ENCODE measurements around the gene CTSG.
"Not testable (repeated sequence)": the region's sequence is repeated elsewhere in the genome, so short reads cannot be mapped to it uniquely, and the experiment has no call there.

Gene CTSG

DNA sequence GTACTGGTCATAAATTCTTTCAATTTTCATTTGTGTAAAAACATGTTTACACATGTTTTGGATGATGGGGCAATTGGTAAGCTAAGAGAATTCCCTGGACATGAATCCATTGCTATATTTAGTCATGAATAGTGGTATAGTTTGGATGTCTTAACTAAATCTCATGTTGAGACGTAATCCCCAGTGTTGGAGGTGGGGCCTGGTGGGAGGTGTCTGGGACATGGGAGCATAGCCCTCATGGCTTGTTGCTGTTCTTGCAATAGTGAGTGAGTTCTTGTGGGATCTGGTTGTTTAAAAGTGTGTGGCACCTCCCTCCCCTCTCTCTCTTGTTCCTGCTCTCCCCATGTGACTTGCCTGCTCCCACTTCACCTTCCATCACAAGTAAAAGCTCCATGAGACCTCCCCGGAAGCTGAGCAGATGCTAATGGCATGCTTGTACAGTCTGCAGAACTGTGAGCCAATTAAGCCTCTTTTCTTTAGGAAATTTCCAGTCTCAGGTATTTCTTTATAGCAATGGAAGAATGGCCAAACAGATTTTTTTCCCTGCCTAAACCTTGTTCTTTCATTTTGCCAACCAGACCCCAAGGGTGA, 33.6 kb downstream of the CTSG start:
- no peak for DNase-seq (ENCODE audit: low spot score)

DNA sequence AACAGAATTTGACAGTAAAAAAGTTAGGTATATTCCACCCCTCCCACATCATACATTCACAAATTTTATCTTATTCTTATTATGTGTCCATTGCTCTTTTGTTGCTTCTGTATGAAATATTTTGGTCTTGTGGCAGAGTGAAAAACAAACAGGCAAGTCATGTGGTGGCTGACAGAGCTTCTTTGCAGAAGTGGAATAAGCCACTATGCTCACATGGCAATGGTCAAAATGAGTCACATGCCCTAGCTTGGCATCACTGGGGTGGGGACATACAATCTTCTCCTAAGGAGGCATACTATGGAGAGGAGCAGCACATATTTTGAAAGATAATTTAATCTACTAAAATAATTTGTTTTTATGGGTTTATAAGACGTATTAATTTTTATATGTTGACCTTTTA, 40.3 kb downstream of the CTSG start:
- DNase-seq (ENCODE audit: low spot score), result no peak

DNA sequence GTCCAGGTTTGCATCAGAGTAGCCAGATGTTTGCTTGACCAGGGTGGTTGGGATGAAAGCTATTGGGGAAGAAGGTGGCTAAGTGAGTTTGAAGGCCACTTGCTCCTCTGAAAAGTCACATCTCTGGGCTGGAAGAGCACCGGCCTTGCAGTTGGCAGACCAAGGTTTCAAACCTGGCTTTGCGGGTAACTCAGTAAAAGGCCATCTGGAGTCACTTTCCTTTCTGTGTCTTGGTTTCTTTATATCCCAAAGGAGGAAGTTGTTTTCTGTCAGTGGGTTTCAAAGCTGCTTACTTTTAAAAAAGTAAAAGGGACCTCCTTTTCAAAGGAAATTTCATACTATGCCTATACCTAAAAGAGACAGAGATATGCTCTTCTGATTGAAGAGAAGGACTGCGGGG, 41.8 kb downstream of the CTSG start:
- no peak for DNase-seq (ENCODE audit: low spot score)

DNA sequence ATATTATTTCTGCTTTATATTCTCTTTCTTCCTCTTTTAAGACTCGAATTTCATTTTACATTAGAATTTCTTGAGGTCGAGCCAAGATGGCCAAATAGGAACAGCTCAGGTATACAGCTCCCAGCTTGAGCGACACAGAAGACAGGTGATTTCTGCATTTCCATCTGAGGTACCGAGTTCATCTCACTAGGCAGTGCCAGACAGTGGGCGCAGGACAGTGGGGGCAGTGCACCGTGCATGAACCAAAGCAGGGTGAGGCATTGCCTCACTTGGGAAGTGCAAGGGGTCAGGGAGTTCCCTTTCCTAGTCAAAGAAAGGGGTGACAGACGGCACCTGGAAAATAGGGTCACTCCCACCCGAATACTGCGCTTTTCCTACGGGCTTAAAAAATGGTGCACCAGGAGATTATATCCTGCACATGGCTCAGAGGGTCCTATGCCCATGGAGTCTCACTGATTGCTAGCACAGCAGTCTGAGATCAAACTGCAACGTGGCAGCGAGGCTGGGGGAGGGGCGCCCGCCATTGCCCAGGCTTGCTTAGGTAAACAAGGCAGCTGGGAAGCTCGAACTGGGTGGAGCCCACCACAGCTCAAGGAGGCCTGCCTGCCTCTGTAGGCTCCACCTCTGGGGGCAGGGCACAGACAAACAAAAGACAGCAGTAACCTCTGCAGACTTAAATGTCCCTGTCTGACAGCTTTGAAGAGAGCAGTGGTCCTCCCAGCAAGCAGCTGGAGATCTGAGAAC, 50.0 kb downstream of the CTSG start:
- DNase-seq (ENCODE audit: low spot score), result not testable (repeated sequence)
